ENCODE results near the gene TP53TG5. TPM values are rescaled to one million over a fixed set of nuclear protein-coding genes. Genes with fewer than 3 reads are reported as not detected.

Gene TP53TG5
- total and polyA plus RNA-seq, 10 of the 15 experiments (the other 5 are each of a cell fraction or from before 2014, with no cell fraction given): 0.24 TPM; not detected in 9

DNA sequence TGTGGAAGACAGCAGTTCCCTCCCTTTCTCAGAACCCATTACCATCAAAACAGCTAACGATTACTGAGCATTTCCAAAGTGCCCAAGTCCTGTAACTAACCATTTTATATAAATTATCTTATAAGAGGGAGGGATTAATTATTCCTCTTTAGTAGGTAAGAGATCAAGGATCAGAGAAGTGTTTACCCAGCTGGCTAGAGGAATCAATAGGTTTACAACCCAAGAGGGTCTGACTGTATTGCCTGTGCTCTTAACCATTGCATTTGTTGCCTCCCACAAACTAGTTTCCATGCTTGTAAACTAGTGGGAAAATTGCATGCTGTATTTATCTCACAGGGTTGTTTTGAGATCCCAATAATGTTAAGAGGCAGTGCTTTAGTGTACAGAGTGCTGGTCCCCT is 26.3 kb upstream of the TP53TG5 start:
- H3K27ac ChIP-seq (ENCODE audit: control insufficient read depth, insufficient read depth): no peak overlapping the region
- no peak for FAIRE-seq
- in situ Hi-C loops (cut with MboI) (no loop called here), intact Hi-C loops (cut with micrococcal nuclease; ENCODE audit: unreplicated experiment) (no loop called here)
- ChIA-PET RAD21 (ENCODE audit: unreplicated experiment) (interaction anchor here (1.5 kb wide), 2 partner anchors 11 to 32 kb away, joined by 3 to 5 read pairs; partner anchors contain the start of gene PIGT), POLR2A (no interaction called here), SMC1A (ENCODE audit: uncharacterized antibody, unreplicated experiment) (interaction anchor here (1.0 kb wide), 1 partner anchor 33 kb away, joined by 3 read pairs; no protein-coding TSS in a partner anchor), CTCF (interaction anchor here (0.6 to 2.2 kb wide), 6 partner anchors 11 to 92 kb away, joined by 3 to 9 read pairs (median 4); partner anchors contain the start of gene PIGT)
- BruUV-seq (replicated peaks): no TSS peak
- no peaks in the 10 kb centered on the region; a peak in 1 of 4 replicates for H3K36me3 ChIP-seq (ENCODE audit: control insufficient read depth in 2 of 2, insufficient read depth in 2 of 2, low read length in 1 of 2)
- H3K27me3 ChIP-seq (replicated peaks in 1 of 2; ENCODE audit: control insufficient read depth in 2 of 2, insufficient read depth in 2 of 2, low read length in 1 of 2): peaks cover 3 to 6% of the 10 kb centered on the region in 2 experiments; a peak in 3 of 4 replicates
- WGBS (ENCODE audit: insufficient coverage, insufficient replicate concordance, low lambda C conversion rate, missing lambda C conversion rate): 75% methylated on average over 1 of the region's 1 CpG
- no peak overlapping the region for H3K9ac ChIP-seq (ENCODE audit: control insufficient read depth, insufficient read depth, low read length)
- H3K4me3 ChIP-seq: no peak overlapping the region
- TF ChIP-seq BACH1 (IDR thresholded peaks at IDR 0.05; ENCODE audit: borderline replicate concordance): no peak
- TF ChIP-seq IKZF1 (conservative IDR thresholded peaks at IDR 0.05): no peak
- no peak for TF ChIP-seq POLR2A (IDR thresholded peaks at IDR 0.05; ENCODE audit: low read depth, low read length)
- TF ChIP-seq LARP7 (IDR thresholded peaks at IDR 0.05): no peak
- no peak for TF ChIP-seq CREM (IDR thresholded peaks at IDR 0.05; ENCODE audit: low read depth)
- TF ChIP-seq POU2F2 (IDR thresholded peaks at IDR 0.05; ENCODE audit: borderline replicate concordance, low read depth, low read length): no peak
- no peak for TF ChIP-seq RB1 (IDR thresholded peaks at IDR 0.05; ENCODE audit: borderline replicate concordance)
- TF ChIP-seq, protein P1, sequence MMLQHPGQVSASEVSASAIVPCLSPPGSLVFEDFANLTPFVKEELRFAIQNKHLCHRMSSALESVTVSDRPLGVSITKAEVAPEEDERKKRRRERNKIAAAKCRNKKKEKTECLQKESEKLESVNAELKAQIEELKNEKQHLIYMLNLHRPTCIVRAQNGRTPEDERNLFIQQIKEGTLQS (IDR thresholded peaks at IDR 0.05; ENCODE audit: borderline replicate concordance, extremely low read depth, low read depth, low read length): no peak
- TF ChIP-seq, protein P2, sequence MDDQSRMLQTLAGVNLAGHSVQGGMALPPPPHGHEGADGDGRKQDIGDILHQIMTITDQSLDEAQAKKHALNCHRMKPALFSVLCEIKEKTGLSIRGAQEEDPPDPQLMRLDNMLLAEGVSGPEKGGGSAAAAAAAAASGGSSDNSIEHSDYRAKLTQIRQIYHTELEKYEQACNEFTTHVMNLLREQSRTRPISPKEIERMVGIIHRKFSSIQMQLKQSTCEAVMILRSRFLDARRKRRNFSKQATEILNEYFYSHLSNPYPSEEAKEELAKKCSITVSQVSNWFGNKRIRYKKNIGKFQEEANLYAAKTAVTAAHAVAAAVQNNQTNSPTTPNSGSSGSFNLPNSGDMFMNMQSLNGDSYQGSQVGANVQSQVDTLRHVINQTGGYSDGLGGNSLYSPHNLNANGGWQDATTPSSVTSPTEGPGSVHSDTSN (IDR thresholded peaks at IDR 0.05; ENCODE audit: insufficient replicate concordance, low read depth, low read length): no peak
- TF ChIP-seq CREB1 (IDR thresholded peaks at IDR 0.05; ENCODE audit: low read depth): no peak
- TF ChIP-seq, protein P3, sequence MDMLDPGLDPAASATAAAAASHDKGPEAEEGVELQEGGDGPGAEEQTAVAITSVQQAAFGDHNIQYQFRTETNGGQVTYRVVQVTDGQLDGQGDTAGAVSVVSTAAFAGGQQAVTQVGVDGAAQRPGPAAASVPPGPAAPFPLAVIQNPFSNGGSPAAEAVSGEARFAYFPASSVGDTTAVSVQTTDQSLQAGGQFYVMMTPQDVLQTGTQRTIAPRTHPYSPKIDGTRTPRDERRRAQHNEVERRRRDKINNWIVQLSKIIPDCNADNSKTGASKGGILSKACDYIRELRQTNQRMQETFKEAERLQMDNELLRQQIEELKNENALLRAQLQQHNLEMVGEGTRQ (IDR thresholded peaks at IDR 0.05; ENCODE audit: borderline replicate concordance, low read depth, low read length): no peak
- no peak for TF ChIP-seq CHD4 (IDR thresholded peaks at IDR 0.05)
- no peak for TF ChIP-seq MTA2 (IDR thresholded peaks at IDR 0.05; ENCODE audit: low read depth)
- TF ChIP-seq HDAC2 (IDR thresholded peaks at IDR 0.05): no peak
- no peak for TF ChIP-seq KAT2A (conservative IDR thresholded peaks at IDR 0.05; ENCODE audit: control insufficient read depth, low read depth, low read length)
- TF ChIP-seq, protein P4, sequence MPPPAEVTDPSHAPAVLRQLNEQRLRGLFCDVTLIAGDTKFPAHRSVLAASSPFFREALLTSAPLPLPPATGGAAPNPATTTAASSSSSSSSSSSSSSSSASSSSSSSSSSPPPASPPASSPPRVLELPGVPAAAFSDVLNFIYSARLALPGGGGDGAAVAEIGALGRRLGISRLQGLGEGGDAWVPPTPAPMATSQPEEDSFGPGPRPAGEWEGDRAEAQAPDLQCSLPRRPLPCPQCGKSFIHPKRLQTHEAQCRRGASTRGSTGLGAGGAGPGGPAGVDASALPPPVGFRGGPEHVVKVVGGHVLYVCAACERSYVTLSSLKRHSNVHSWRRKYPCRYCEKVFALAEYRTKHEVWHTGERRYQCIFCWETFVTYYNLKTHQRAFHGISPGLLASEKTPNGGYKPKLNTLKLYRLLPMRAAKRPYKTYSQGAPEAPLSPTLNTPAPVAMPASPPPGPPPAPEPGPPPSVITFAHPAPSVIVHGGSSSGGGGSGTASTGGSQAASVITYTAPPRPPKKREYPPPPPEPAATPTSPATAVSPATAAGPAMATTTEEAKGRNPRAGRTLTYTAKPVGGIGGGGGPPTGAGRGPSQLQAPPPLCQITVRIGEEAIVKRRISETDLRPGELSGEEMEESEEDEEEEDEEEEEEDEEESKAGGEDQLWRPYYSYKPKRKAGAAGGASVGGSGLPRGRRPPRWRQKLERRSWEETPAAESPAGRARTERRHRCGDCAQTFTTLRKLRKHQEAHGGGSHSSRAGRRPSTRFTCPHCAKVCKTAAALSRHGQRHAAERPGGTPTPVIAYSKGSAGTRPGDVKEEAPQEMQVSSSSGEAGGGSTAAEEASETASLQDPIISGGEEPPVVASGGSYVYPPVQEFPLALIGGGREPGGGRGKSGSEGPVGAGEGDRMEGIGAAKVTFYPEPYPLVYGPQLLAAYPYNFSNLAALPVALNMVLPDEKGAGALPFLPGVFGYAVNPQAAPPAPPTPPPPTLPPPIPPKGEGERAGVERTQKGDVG (CRISPR knock-in tag; IDR thresholded peaks at IDR 0.05): no peak
- no peak for TF ChIP-seq FOS (IDR thresholded peaks at IDR 0.05; ENCODE audit: borderline replicate concordance, extremely low read depth, insufficient read length)
- H4K20me1 ChIP-seq (ENCODE audit: control insufficient read depth, insufficient read depth): no peaks in the 10 kb centered on the region
- no peak for ATAC-seq
- H3K4me1 ChIP-seq (ENCODE audit: control insufficient read depth, insufficient read depth, low read length): 0 out of 2 replicates have a peak, but pooled peaks cover 3% of the 10 kb centered on the region
- no peak for DNase-seq (ENCODE audit: low read depth, low spot score)
- H2AFZ ChIP-seq (ENCODE audit: control insufficient read depth, low read depth, low read length): no peak overlapping the region
- no peaks in the 10 kb centered on the region for H3K79me2 ChIP-seq (ENCODE audit: control insufficient read depth, insufficient read depth, low read length)
- no peak overlapping the region for H3K4me2 ChIP-seq (ENCODE audit: control insufficient read depth, insufficient read depth)
- H3K9me3 ChIP-seq (replicated peaks; ENCODE audit: control insufficient read depth, insufficient read depth, low read length): peaks cover 15% of the 10 kb centered on the region; the same call in 2 of the 3 replicates

Measured in GM12878 (cell line).